SU-DHL-6 (cell line): Measurements from ENCODE around the gene HIPK2.

ENCODE experiments used
- CTCF ChIP-seq: fragments of 200-600 bp; sonication (generic); IDR thresholded peaks from one replicate; pipeline ENCODE4 v1.5.1; 2017; ENCODE audit warnings: antibody characterized with exemption, mild to moderate bottlenecking, low read length, moderate library complexity; ENCODE audit not compliant: insufficient read depth, poor library complexity, severe bottlenecking
- EZH2phosphoT487 ChIP-seq: fragments of 200-600 bp; sonication (generic), shearing (Covaris generic); conservative IDR thresholded peaks from 2 replicates; pipeline ENCODE4 v1.6.1; 2018; ENCODE audit warnings: mild to moderate bottlenecking, antibody characterized with exemption, low read length, moderate library complexity, mixed read lengths

- no peak for TF ChIP-seq CTCF
- no peak for TF ChIP-seq EZH2phosphoT487
These were observed 19.4 kb downstream of the HIPK2 start for GRCh38 chr7:139758388-139758787.
